OCI-LY3 (cell line): Measurements from ENCODE around the gene DCDC2.
"Not testable (repeated sequence)": the region's sequence is repeated elsewhere in the genome, so short reads cannot be mapped to it uniquely, and the experiment has no call there.

Experiments
- H2AFZ ChIP-seq: fragments of 200-600, 300-600 bp; shearing (Covaris generic); 2 replicates; pipeline ENCODE4 v1.6.0; 2014; ENCODE audit warnings: antibody characterized with exemption, low read depth, low read length
- H3K27ac ChIP-seq: fragments of 200-600, 300-600 bp; sonication (generic); 2 replicates; pipeline ENCODE4 v1.5.1; 2014; ENCODE audit warnings: mild to moderate bottlenecking, low read length, moderate library complexity, mixed read lengths
- H3K27me3 ChIP-seq: fragments of 200-600, 300-600 bp; sonication (generic); 2 replicates; pipeline ENCODE4 v1.6.1; 2014; ENCODE audit warnings: low read depth, low read length, mixed read lengths
- H3K36me3 ChIP-seq: fragments of 200-600, 300-600 bp; sonication (generic); replicated peaks from 2 replicates; pipeline ENCODE3; 2014; ENCODE audit warnings: low read depth, low read length, mixed read lengths
- H3K4me1 ChIP-seq: fragments of 300-600, 200-600 bp; sonication (generic); 2 replicates; pipeline ENCODE4 v1.6.1; 2014; ENCODE audit warnings: low read length, mixed read lengths
- H3K4me2 ChIP-seq: fragments of 200-600, 300-600 bp; sonication (generic); 2 replicates; pipeline ENCODE4 v1.6.1; 2014; ENCODE audit warnings: low read length, mixed read lengths
- H3K4me3 ChIP-seq: fragments of 300-600, 200-600 bp; sonication (generic); 2 replicates; pipeline ENCODE4 v1.5.1; 2014; ENCODE audit warnings: antibody characterized with exemption, mild to moderate bottlenecking, low read length, moderate library complexity
- H3K79me2 ChIP-seq: fragments of 300-600, 200-600 bp; shearing (Covaris generic); 2 replicates; pipeline ENCODE4 v1.6.1; 2014; ENCODE audit warnings: mild to moderate bottlenecking, low read length, mixed read lengths
- H3K9ac ChIP-seq: fragments of 300-600, 200-600 bp; shearing (Covaris generic); 2 replicates; pipeline ENCODE4 v1.6.0; 2014; ENCODE audit warnings: mild to moderate bottlenecking, low read length, moderate library complexity
- H3K9me3 ChIP-seq: fragments of 200-600, 300-600 bp; shearing (Covaris generic); 2 replicates; pipeline ENCODE4 v1.6.1; 2014; ENCODE audit warnings: low read length, mixed read lengths; ENCODE audit not compliant: insufficient read depth
- H4K20me1 ChIP-seq: fragments of 200-600, 300-600 bp; sonication (generic); 2 replicates; pipeline ENCODE4 v1.6.1; 2016; ENCODE audit warnings: low read length, mixed read lengths; ENCODE audit not compliant: insufficient read depth
- EZH2phosphoT487 ChIP-seq: fragments of 200-600 bp; shearing (Covaris generic); IDR thresholded peaks from 2 replicates; pipeline ENCODE4 v1.6.1; 2018; ENCODE audit warnings: antibody characterized with exemption, mixed run types, low read depth
- TF ChIP-seq, protein P1 (sequence below): fragments of 200-600, 300-600 bp; sonication (generic); IDR thresholded peaks from 2 replicates; pipeline ENCODE4 v1.5.1; 2014; ENCODE audit warnings: antibody characterized with exemption, low read length, low read depth

The DCDC2 gene

DNA sequence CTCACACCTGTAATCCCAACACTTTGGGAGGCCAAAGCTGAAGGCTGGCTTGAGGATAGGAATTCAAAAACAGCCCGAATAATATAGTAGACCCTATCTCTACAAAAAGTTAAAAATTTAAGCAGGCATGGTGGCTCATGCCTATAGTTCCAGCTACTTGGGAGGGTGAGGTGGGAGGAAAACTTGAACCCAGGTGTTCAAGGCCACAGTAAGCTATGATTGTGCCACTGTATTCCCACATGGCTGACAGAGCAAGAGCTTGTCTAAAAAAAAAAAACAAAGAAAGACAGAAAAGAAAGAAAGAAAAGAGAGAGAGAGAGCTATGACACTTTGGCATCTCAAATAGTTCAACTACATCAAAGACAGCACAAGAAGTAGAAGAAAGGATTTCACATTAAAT lies 33.2 kb downstream of the DCDC2 start:
- Histone ChIP-seq H3K4me1 (no peaks in the 10 kb centered on the region), H3K27ac (no peak overlapping the region), H2AFZ (no peak overlapping the region), H3K4me3 (no peak overlapping the region), H4K20me1 (no peaks in the 10 kb centered on the region), H3K9me3 (no peaks in the 10 kb centered on the region), H3K4me2 (no peak overlapping the region), H3K36me3 (no peaks in the 10 kb centered on the region), H3K27me3 (no peaks in the 10 kb centered on the region), H3K9ac (no peak overlapping the region), H3K79me2 (no peaks in the 10 kb centered on the region)
- no peak for TF ChIP-seq EZH2phosphoT487
- TF ChIP-seq, protein P1, sequence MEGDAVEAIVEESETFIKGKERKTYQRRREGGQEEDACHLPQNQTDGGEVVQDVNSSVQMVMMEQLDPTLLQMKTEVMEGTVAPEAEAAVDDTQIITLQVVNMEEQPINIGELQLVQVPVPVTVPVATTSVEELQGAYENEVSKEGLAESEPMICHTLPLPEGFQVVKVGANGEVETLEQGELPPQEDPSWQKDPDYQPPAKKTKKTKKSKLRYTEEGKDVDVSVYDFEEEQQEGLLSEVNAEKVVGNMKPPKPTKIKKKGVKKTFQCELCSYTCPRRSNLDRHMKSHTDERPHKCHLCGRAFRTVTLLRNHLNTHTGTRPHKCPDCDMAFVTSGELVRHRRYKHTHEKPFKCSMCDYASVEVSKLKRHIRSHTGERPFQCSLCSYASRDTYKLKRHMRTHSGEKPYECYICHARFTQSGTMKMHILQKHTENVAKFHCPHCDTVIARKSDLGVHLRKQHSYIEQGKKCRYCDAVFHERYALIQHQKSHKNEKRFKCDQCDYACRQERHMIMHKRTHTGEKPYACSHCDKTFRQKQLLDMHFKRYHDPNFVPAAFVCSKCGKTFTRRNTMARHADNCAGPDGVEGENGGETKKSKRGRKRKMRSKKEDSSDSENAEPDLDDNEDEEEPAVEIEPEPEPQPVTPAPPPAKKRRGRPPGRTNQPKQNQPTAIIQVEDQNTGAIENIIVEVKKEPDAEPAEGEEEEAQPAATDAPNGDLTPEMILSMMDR: no peak

DNA sequence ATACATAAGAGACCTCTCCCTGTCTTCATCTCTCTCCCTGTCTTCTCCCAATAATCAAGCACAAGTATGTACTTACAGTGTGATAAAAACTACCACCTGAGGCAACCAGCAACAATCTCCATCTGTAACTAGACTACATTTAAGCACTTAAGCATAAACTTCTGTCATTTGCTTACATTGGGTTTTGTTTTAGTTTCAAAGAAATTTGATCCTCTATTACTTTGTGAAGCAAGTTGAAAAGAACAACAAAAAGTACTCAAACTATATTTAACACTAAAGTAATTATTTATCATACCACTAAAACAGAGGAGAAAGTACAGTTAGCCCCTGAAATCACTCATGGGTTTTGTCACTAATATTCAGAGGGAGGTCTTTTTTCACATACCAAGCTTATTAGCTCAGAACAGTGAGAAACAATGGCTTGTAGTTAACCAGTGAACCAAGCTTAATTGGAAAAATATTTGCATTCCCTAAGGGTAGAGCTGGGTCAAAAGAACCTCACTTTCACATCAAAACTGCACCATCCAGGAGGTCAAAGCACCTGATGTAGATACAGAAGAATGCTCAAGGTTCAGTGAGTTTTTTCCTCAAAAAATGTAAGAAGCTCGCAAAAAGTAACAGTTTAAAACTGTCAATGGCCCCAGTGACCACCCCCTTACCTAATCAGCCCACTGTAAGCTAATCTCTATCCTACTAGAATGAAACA lies 34.1 kb downstream of the DCDC2 start:
- H3K27ac ChIP-seq: no peak overlapping the region
- TF ChIP-seq, protein P1: no peak
- TF ChIP-seq EZH2phosphoT487: no peak

DNA sequence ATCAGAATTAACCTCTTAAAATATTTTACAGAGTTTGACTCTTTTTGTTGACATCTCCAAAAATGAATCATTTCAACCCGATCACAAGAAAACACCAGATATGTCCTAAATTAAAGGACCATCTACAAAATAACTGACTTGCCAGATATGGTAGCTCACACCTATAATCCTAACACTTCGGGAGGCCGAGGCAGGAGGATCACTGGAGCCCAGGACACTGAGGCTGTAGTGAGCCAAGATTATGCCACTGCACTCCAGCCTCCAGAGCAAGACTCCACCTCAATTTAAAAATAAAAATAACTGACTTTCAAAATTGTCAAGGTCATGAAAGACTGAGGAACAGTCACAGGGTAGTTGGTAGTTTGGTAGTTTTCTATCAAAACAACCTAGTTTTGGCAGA lies 34.9 kb downstream of the DCDC2 start:
- Histone ChIP-seq H2AFZ (no peak overlapping the region), H3K79me2 (no peaks in the 10 kb centered on the region), H3K27me3 (no peaks in the 10 kb centered on the region), H3K36me3 (no peaks in the 10 kb centered on the region), H3K27ac (no peak overlapping the region), H3K4me1 (no peaks in the 10 kb centered on the region), H3K9me3 (no peaks in the 10 kb centered on the region), H3K9ac (no peak overlapping the region), H4K20me1 (no peaks in the 10 kb centered on the region), H3K4me3 (no peak overlapping the region), H3K4me2 (no peak overlapping the region)
- TF ChIP-seq EZH2phosphoT487: no peak
- TF ChIP-seq, protein P1: no peak

More for the DNA sequence above, 34.1 kb downstream of the DCDC2 start:
- Histone ChIP-seq H3K36me3 (no peaks in the 10 kb centered on the region), H3K79me2 (no peaks in the 10 kb centered on the region), H3K4me3 (no peak overlapping the region), H3K4me1 (no peaks in the 10 kb centered on the region), H3K9ac (no peak overlapping the region), H2AFZ (no peak overlapping the region), H3K27me3 (no peaks in the 10 kb centered on the region), H3K9me3 (no peaks in the 10 kb centered on the region), H3K4me2 (no peak overlapping the region), H4K20me1 (no peaks in the 10 kb centered on the region)

DNA sequence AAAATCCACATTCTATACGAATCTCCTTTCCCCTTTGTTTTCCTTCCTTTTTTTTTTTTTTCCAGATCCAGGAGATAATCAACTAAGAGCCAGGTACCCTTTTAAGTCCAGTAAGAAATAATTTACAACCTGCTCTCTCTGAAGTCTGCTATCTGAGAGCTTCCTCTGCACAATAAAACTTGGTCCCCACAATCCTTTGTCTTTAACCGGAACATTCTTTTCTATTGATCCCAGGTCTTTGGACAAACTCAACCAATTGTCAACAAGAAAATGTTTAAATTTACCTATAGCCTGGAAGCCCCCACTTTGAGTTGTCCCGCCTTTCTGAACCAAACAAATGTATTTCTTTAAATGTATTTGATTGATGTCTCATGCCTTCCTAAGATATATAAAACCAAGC lies 35.4 kb downstream of the DCDC2 start:
- not testable (repeated sequence) for H2AFZ ChIP-seq, H3K27ac ChIP-seq, H3K9ac ChIP-seq, H3K4me2 ChIP-seq, H3K9me3 ChIP-seq, H3K36me3 ChIP-seq, H3K4me1 ChIP-seq, H4K20me1 ChIP-seq, H3K27me3 ChIP-seq, H3K79me2 ChIP-seq, H3K4me3 ChIP-seq
